Thyroid gland (tissue), 4 donors: ENCODE results near the gene TBRG1.

Experiments used
- CTCF ChIP-seq, 6 experiments: fragments of 200-600 bp in 3 of 6; fragments of 450-650 bp in 3 of 6; sonication (generic) in 3 of 6; IDR thresholded peaks; one replicate each; pipeline ENCODE4 v1.5.1; 2016 to 2019; ENCODE audit warnings: antibody characterized with exemption in 6 of 6, mild to moderate bottlenecking in 2 of 6, inconsistent platforms in 1 of 6, moderate library complexity in 1 of 6
- POLR2A ChIP-seq, 2 donors: fragments of 450-650 bp; IDR thresholded peaks; one replicate each; pipeline ENCODE4 v1.6.1; 2017; ENCODE audit warnings: antibody characterized with exemption in 2 of 2, mild to moderate bottlenecking in 2 of 2, moderate library complexity in 1 of 2

- TF ChIP-seq CTCF (IDR thresholded peaks at IDR 0.05): no peak
- TF ChIP-seq POLR2A (IDR thresholded peaks at IDR 0.05): no peak
These were observed 48.1 kb downstream of the TBRG1 start for GRCh38 chr11:124670732-124671131.
